GM21390 (cell line): ENCODE data around the gene SKIC2.
"Not testable (repeated sequence)": the region's sequence is repeated elsewhere in the genome, so short reads cannot be mapped to it uniquely, and the experiment has no call there.

Experiments
- ATAC-seq: cut with Tn5 transposase; IDR thresholded peaks from one replicate; pipeline ENCODE4 v1.9.1; 2021; ENCODE audit not compliant: unreplicated experiment

Gene SKIC2

GRCh38 chr6:31958741-31959739, at the start of gene SKIC2, which contains the start of gene NELFE:
Gene SKIC2, plus strand, starts transcription at chr6:31959175. Its CDS starts 18 bp downstream, at chr6:31959193.
Gene NELFE, minus strand, starts transcription at chr6:31958971. Its CDS starts 525 bp downstream, at chr6:31958446.
- ATAC-seq, result peak; percentile 95

- ATAC-seq, result not testable (repeated sequence)
Measured at GRCh38 chr6:31909298-31909697, 49.7 kb upstream of the SKIC2 start.

- no peak for ATAC-seq
Measured at GRCh38 chr6:31911826-31912585, 47.0 kb upstream of the SKIC2 start.

GRCh38 chr6:31915351-31915750, 43.6 kb upstream of the SKIC2 start:
- ATAC-seq, result no peak

DNA sequence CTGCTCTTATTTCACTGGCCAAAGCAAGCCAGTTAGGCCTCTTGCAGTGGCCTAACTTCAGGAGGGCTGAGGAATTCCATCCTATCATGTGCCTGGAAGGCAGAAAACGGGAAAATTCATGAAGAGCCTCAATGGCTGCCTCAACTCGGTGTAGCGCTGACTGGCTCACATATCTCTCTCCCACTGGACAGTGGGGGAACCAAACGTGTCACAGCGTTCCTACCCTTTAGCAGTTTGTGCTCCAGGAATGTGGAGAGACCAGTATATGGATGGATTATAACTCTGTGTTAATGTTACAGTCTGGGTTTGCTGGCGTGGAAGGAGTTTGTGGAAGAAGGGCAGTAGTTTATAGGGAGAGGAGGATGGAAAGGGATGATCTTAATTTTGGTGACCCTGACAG, 43.2 kb upstream of the SKIC2 start:
- ATAC-seq, result no peak

DNA sequence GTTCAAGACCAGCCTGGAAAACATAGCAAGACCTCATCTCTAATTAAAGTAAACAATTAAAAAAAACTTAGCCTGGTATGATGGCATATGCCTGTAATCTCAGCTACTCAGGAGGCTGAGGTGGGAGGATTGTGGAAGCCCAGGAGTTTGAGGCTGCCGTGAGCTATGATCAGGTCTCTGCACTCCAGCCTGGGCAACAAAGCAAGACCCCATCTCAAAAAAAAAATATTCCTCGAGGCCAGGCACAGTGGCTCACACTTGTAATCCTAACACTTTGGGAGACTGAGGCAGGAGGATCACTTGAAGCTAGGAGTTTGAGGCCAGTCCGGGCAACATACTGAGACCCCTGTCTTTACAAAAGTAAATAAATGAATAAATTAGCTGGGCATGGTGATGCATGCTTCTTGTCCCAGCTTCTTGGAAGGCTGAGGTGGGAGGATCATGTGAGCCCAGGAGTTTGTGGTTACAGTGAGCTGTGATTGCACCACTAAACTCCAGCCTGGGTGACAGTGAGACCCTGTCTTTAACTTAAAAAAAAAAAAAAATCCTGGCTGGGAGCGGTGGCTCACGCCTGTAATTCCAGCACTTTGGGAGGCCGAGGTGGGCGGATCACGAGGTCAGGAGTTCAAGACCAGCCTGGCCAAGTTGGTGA, 40.8 kb upstream of the SKIC2 start:
- ATAC-seq, result no peak

DNA sequence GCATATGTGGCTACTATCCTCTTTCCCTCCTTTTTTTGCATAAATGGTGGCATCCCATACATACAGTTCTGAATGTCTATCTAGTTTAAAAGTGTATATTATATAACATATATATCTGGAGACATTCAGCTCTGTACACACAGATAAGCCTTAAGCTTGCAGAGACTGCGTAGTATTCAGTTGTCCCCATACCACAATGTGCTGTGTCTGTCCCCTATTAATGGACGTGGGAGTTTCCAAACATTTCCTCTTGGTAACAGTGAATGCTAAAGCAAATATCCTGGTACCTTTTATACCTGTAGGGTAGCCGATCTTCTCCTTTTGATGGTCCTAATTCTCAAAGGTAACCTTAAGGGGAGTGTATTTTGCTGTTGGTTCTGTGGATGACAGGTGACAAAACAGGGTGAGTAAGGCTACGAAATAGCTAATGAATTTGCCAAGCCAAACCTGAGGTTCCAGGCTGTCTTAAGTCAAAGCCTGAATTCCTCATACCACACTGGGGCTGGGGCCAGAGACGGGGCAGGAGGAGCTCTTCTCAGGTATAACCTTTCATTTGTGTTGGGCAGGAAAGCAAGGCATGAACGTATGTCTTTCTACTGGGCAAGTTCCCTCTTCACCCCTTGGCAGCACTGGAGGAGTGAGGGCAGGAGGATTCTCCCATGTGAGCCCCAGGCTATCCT, 39.2 kb upstream of the SKIC2 start:
- ATAC-seq, result no peak

GRCh38 chr6:31920811-31921210, 38.2 kb upstream of the SKIC2 start:
- no peak for ATAC-seq

- ATAC-seq, result no peak
Measured at GRCh38 chr6:31922942-31923341, 36.0 kb upstream of the SKIC2 start.

DNA sequence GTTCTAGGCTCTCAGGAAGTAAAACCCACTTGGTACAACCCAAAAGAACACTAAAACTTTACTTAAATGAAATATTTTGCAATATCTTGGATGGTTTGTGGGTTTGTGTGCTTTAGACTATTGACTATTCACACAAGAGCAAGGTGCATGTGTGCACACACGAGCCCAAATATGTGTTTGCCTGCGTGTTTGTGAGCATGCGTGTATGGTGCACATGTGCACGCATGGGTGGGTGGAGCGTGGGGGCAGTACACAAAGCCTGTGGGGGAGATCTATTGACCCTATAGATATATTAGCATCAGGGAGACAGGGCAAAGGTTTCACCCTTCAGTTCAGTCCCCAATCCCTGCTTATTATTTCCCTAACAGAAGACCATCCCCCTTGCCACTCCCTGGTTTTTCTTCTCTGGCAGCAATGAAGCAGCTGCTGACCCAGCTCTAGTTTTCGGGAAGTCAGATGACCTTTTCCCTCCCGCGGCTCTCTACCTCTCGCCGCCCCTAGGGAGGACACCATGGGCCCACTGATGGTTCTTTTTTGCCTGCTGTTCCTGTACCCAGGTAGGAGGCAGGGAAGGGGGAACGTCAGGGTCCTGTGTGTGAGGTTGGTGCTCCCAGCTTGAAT, 31.6 kb upstream of the SKIC2 start, which contains the start of gene C2:
C2 (plus strand) TSS at position 476 of the 621 bp plus-strand sequence; CDS start at position 512, 36 bp downstream.
- ATAC-seq, result no peak

GRCh38 chr6:31927863-31928671, 30.9 kb upstream of the SKIC2 start:
- no peak for ATAC-seq

GRCh38 chr6:31928672-31928939, 30.4 kb upstream of the SKIC2 start:
- no peak for ATAC-seq

DNA sequence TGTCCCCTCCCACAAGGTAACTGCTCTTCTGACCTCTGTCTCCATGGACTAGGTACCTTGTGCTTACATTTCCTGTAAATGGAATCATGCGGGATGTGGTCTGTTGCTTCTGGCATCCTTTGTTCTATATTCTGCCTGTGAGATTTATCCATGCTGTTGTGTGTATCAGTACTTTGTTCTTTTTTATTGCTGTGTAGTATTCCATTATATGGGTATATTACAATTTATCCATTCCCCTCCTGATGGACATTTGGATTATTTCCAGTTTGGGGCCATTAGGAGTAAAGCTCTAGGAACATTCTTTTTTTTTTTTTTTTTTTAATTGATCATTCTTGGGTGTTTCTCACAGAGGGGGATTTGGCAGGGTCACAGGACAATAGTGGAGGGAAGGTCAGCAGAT, 28.0 kb upstream of the SKIC2 start:
- ATAC-seq, result no peak

- ATAC-seq, result not testable (repeated sequence)
Measured at GRCh38 chr6:31932137-31932536, 26.8 kb upstream of the SKIC2 start.

GRCh38 chr6:31933537-31933936, 25.4 kb upstream of the SKIC2 start:
- ATAC-seq, result no peak

GRCh38 chr6:31935021-31935420, 24.0 kb upstream of the SKIC2 start:
- no peak for ATAC-seq

DNA sequence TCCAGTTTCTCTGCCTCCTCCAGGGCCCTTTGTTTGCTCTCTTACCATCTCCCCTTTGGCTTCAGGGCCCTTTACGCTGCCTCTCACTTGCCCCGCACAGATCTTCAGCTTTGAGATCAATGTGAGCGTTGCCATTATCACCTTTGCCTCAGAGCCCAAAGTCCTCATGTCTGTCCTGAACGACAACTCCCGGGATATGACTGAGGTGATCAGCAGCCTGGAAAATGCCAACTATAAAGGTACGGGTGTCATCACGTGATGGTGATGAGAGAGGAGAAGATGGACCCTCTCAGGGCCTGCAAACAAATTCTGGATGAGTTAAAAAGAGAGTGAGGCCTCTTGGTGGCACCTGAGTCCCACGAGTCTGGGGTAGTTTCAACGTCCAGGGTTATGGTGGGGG, 23.2 kb upstream of the SKIC2 start:
- no peak for ATAC-seq

DNA sequence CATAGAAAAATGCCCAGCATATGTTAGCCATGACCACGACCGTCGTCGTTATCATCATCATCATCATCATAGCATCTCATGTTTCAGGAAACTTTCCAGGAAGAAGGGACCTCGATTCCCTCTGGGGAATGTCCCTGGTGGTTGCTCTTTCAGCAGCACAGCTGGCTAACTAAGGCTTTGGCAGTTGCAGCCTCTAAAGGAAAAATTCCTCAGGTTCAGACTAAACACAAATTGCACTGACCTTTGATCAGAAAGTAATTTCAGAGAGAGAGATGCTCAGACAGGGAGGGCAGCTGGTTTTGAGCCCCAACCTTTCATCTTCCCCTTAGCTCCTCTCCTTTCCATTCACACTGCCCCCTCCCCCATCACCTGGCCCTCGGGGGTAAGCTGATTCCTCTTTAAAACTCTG, 18.7 kb upstream of the SKIC2 start:
- no peak for ATAC-seq

DNA sequence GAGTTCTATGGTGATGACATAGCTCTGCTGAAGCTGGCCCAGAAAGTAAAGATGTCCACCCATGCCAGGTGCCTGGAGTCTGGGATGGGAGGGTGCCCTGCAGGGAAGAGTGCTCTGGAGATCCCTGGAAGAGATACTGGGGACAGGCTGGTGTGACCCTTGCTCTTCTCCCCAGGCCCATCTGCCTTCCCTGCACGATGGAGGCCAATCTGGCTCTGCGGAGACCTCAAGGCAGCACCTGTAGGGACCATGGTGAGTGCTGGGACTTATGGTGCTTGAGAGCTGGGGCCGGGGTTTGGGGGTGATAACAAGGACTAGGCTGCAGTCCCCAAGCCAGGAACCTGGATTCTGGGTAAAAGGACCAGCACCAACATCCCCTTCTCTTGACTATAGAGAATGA, 15.2 kb upstream of the SKIC2 start:
- ATAC-seq, result no peak

GRCh38 chr6:31945154-31945506, 13.8 kb upstream of the SKIC2 start:
- ATAC-seq, result no peak
